ENCODE data around the gene BEAN1.

The BEAN1 gene

DNA sequence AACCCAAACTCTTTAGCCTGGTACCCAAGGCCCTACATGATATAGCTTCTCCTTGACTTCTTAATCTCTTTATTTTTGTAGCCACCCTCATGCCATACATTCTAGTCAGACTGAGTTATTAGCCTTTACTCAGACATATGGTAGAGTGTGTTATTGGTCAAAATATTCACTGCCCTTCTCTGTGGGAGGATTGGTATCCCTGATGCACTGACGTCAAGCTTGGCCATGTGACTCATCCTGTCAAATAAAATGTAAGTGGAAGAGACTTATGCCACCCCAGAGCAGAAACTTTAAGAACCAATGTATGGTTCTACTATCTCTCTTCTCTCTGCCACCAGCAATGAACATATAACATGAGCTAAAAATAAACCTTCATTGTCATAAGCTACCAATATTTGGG is 12.2 kb upstream of the BEAN1 start:
- POLR2A ChIA-PET: no interaction called here
- TF ChIP-seq ZNF704 (tag by site-specific recombination; IDR thresholded peaks at IDR 0.05) (no peak), ZNF266 (tag by site-specific recombination; IDR thresholded peaks at IDR 0.05; ENCODE audit: low read depth) (no peak), KLF10 (tag by site-specific recombination; IDR thresholded peaks at IDR 0.05) (no peak), ZNF654 (tag by site-specific recombination; IDR thresholded peaks at IDR 0.05; ENCODE audit: low read depth) (no peak)
- Histone ChIP-seq H3K4me3 (ENCODE audit: low read depth, low read length) (no peak overlapping the region), H3K36me3 (ENCODE audit: control insufficient read depth in 2 of 2, insufficient read depth in 1 of 2, low read length in 2 of 2) (no peaks in the 10 kb centered on the region), H3K9me3 (ENCODE audit: control insufficient read depth, insufficient read depth, low read depth, low read length) (no peaks in the 10 kb centered on the region), H3K4me1 (ENCODE audit: control insufficient read depth, insufficient read depth, low read length) (no peaks in the 10 kb centered on the region), H3K27ac (ENCODE audit: extremely low read depth, low read depth, low read length) (no peak overlapping the region)
- CTCF ChIA-PET: interaction anchor here (0.8 to 2.3 kb wide), 2 partner anchors 8 to 33 kb away, joined by 3 to 8 read pairs; no protein-coding TSS in a partner anchor

DNA sequence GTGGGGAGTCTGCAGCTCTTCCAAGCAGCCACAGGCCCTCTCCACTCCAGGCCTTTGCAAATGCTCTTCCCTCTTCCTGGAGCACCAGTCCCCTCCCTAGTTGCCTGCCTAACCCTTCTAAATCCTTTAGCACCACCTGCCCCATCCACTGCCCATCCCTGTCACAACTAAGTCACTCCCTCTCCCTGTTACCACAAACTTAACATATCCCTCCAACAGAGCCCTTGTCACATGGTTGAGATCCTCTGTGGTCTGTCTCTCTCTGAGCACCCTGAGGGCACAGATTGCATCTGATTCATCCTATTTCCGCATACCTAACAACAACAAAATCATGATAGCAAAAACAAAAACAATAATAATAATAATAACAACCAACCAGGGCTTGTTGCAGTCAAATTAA is 11.0 kb upstream of the BEAN1 start:
- H3K36me3 ChIP-seq (ENCODE audit: control insufficient read depth in 2 of 2, insufficient read depth in 1 of 2, low read length in 2 of 2): no peaks in the 10 kb centered on the region
- TF ChIP-seq, protein P1, sequence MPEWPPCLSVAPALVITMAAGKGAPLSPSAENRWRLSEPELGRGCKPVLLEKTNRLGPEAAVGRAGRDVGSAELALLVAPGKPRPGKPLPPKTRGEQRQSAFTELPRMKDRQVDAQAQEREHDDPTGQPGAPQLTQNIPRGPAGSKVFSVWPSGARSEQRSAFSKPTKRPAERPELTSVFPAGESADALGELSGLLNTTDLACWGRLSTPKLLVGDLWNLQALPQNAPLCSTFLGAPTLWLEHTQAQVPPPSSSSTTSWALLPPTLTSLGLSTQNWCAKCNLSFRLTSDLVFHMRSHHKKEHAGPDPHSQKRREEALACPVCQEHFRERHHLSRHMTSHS (tag by site-specific recombination; IDR thresholded peaks at IDR 0.05): no peak
- TF ChIP-seq, protein P2, sequence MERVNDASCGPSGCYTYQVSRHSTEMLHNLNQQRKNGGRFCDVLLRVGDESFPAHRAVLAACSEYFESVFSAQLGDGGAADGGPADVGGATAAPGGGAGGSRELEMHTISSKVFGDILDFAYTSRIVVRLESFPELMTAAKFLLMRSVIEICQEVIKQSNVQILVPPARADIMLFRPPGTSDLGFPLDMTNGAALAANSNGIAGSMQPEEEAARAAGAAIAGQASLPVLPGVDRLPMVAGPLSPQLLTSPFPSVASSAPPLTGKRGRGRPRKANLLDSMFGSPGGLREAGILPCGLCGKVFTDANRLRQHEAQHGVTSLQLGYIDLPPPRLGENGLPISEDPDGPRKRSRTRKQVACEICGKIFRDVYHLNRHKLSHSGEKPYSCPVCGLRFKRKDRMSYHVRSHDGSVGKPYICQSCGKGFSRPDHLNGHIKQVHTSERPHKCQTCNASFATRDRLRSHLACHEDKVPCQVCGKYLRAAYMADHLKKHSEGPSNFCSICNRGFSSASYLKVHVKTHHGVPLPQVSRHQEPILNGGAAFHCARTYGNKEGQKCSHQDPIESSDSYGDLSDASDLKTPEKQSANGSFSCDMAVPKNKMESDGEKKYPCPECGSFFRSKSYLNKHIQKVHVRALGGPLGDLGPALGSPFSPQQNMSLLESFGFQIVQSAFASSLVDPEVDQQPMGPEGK (tag by site-specific recombination; IDR thresholded peaks at IDR 0.05): no peak
- no peak for TF ChIP-seq ZNF132 (tag by site-specific recombination; IDR thresholded peaks at IDR 0.05; ENCODE audit: borderline replicate concordance)
- CTCF ChIA-PET: interaction anchor here (0.6 to 2.3 kb wide), 2 partner anchors 10 to 116 kb away, joined by 5 to 8 read pairs; no protein-coding TSS in a partner anchor
- POLR2A ChIA-PET: no interaction called here
- no peak overlapping the region for H3K4me3 ChIP-seq (ENCODE audit: low read depth, low read length)
- no peak overlapping the region for H3K27ac ChIP-seq (ENCODE audit: extremely low read depth, low read depth, low read length)
- H3K4me1 ChIP-seq (ENCODE audit: control insufficient read depth, insufficient read depth, low read length): no peaks in the 10 kb centered on the region
- no peaks in the 10 kb centered on the region for H3K9me3 ChIP-seq (ENCODE audit: control insufficient read depth, insufficient read depth, low read depth, low read length)

DNA sequence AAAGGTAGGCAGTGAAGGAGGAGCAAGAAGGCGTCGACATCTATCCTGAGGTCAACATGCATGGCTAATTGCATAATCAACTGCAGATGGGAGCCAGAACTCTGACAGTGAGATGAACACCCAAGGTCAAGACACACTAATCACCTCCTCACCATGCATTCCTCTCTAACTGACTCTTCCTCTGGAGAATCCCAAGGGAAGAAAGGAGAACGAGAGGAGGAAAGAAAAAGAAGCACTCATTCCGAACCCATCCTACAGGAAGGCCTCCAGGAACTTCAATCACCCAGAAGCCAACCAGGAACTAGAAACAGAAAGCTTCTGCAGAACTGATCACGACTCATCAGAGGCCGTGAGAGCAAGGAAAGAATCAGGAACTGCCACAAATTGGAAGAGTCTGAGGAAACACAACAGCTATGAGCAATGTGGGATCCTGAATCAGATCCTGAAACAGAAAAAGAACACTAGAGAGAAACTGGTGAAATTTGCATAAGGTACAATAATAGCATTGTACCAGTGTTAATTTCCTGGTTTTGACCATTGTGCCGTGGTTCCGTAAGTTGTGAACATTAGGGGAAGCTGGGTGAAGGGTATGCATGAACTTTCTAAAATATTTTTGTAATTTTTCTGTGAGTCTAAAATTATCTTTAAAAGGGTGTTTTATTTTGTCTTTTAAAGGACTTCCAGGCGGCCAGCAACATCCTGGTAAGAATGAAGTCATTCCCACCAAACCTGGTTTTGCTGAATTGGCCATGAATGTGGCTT is 10.0 kb upstream of the BEAN1 start:
- Histone ChIP-seq H3K27ac (ENCODE audit: extremely low read depth, low read depth, low read length) (no peak overlapping the region), H3K9me3 (ENCODE audit: control insufficient read depth, insufficient read depth, low read depth, low read length) (no peaks in the 10 kb centered on the region), H3K36me3 (ENCODE audit: control insufficient read depth in 2 of 2, insufficient read depth in 1 of 2, low read length in 2 of 2) (no peaks in the 10 kb centered on the region), H3K4me1 (ENCODE audit: control insufficient read depth, insufficient read depth, low read length) (no peaks in the 10 kb centered on the region), H3K4me3 (ENCODE audit: low read depth, low read length) (no peak overlapping the region)
- CTCF ChIA-PET: interaction anchor here (0.6 to 2.2 kb wide), 2 partner anchors 11 to 1717 kb away, joined by 3 to 11 read pairs; no protein-coding TSS in a partner anchor
- POLR2A ChIA-PET: no interaction called here
- TF ChIP-seq ZNF529 (tag by site-specific recombination; IDR thresholded peaks at IDR 0.05; ENCODE audit: insufficient replicate concordance): peak; percentile 99
- TF ChIP-seq ZNF624 (tag by site-specific recombination; IDR thresholded peaks at IDR 0.05): no peak
- TF ChIP-seq SETDB1 (IDR thresholded peaks at IDR 0.05; ENCODE audit: insufficient read length, low read length): peak; percentile 24

DNA sequence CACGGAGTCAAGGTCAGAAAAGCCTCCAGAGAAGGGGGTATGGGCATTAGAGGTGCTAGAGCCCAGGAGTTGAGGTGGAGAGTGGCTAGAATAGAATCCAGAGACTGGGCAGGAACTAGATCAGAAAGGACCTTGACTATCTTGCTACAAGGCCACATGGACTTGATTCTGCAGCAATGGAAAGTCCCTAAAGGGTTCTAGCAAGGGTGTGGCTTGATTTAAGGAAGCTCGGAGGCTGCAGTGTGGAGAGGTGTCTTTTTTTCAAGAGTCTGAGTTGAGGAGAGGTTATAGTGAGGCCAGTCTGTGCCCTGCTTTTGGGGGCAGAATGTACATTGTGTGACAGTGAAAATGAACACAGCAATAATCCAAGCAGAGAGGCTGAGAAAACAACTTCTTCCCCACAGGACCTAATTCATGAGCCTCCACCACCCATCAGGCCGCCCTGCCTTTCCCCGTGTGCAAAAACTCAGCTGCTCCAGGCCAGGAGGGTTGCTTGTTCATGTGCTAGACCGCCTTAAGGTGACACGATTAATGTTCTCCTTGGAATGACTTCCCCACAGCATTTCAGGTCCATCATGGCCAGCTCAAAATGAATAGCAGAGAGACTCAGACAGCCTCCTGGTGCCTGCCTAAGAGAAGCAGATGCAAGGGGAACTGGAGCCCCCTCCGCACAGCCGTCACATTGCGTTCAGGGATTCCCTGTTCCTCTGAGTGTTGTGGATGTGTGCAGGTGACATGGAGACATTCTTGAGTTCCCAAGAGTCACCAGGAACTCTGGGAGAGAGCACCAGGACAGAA is 8.7 kb upstream of the BEAN1 start:
- Histone ChIP-seq H3K36me3 (ENCODE audit: control insufficient read depth in 2 of 2, insufficient read depth in 1 of 2, low read length in 2 of 2) (no peaks in the 10 kb centered on the region), H3K27ac (ENCODE audit: extremely low read depth, low read depth, low read length) (no peak overlapping the region), H3K4me1 (ENCODE audit: control insufficient read depth, insufficient read depth, low read length) (no peaks in the 10 kb centered on the region), H3K4me3 (ENCODE audit: low read depth, low read length) (no peak overlapping the region), H3K9me3 (ENCODE audit: control insufficient read depth, insufficient read depth, low read depth, low read length) (no peaks in the 10 kb centered on the region)
- POLR2A ChIA-PET: no interaction called here
- CTCF ChIA-PET: interaction anchor here (0.7 to 2.2 kb wide), 2 partner anchors 12 to 76 kb away, joined by 3 to 11 read pairs; no protein-coding TSS in a partner anchor
- no peak for TF ChIP-seq ZNF132 (tag by site-specific recombination; IDR thresholded peaks at IDR 0.05; ENCODE audit: borderline replicate concordance)
- TF ChIP-seq ZNF2 (tag by site-specific recombination; IDR thresholded peaks at IDR 0.05): no peak
- no peak for TF ChIP-seq ZNF24 (tag by site-specific recombination; IDR thresholded peaks at IDR 0.05)
- no peak for TF ChIP-seq ZNF112 (tag by site-specific recombination; IDR thresholded peaks at IDR 0.05)
- TF ChIP-seq, protein P3, sequence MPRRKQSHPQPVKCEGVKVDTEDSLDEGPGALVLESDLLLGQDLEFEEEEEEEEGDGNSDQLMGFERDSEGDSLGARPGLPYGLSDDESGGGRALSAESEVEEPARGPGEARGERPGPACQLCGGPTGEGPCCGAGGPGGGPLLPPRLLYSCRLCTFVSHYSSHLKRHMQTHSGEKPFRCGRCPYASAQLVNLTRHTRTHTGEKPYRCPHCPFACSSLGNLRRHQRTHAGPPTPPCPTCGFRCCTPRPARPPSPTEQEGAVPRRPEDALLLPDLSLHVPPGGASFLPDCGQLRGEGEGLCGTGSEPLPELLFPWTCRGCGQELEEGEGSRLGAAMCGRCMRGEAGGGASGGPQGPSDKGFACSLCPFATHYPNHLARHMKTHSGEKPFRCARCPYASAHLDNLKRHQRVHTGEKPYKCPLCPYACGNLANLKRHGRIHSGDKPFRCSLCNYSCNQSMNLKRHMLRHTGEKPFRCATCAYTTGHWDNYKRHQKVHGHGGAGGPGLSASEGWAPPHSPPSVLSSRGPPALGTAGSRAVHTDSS (tag by site-specific recombination; IDR thresholded peaks at IDR 0.05): no peak
- TF ChIP-seq ZNF660 (tag by site-specific recombination; IDR thresholded peaks at IDR 0.05): no peak
- TF ChIP-seq ZBTB1 (tag by site-specific recombination; IDR thresholded peaks at IDR 0.05): no peak
- TF ChIP-seq ZNF701 (tag by site-specific recombination; IDR thresholded peaks at IDR 0.05): no peak
- TF ChIP-seq ZSCAN23 (tag by site-specific recombination; IDR thresholded peaks at IDR 0.05): no peak
- TF ChIP-seq ZNF548 (tag by site-specific recombination; IDR thresholded peaks at IDR 0.05): no peak
- TF ChIP-seq ZNF341 (tag by site-specific recombination; IDR thresholded peaks at IDR 0.05; ENCODE audit: low read depth): no peak
- no peak for TF ChIP-seq ZNF510 (tag by site-specific recombination; IDR thresholded peaks at IDR 0.05; ENCODE audit: insufficient replicate concordance)

Measured in HEK293 (cell line).